Immature natural killer cell (primary cell): Measurements from ENCODE around the gene PPP2R2D. TPM values are rescaled to one million over a fixed set of nuclear protein-coding genes. Genes with fewer than 3 reads are reported as not detected.
"Not testable (repeated sequence)": the region's sequence is repeated elsewhere in the genome, so short reads cannot be mapped to it uniquely, and the experiment has no call there.

Source experiments
- DNase-seq, 3 donors: peaks; one replicate each; pipeline ENCODE4 v3.0.0; 2022; ENCODE audit warnings: mixed read lengths in 1 of 3
- H3K27ac Mint-ChIP-seq, 6 donors: one replicate each; pipeline ENCODE4 v1.8.0; 2020; ENCODE audit warnings: mixed read lengths in 6 of 6, mild to moderate bottlenecking in 5 of 6, inconsistent platforms in 4 of 6, moderate library complexity in 3 of 6
- H3K27me3 Mint-ChIP-seq, 3 donors: one replicate each; pipeline ENCODE4 v1.8.0; 2020 to 2021; ENCODE audit warnings: low read depth in 3 of 3, mild to moderate bottlenecking in 3 of 3, mixed read lengths in 3 of 3, moderate library complexity in 3 of 3, inconsistent platforms in 1 of 3
- H3K36me3 Mint-ChIP-seq, 3 donors: one replicate each; pipeline ENCODE4 v1.8.0; 2020; ENCODE audit warnings: mixed read lengths in 3 of 3, inconsistent platforms in 2 of 3, mild to moderate bottlenecking in 2 of 3
- H3K4me1 Mint-ChIP-seq, 2 donors: one replicate each; pipeline ENCODE4 v1.8.0; 2020; ENCODE audit warnings: inconsistent platforms in 2 of 2, mild to moderate bottlenecking in 2 of 2, mixed read lengths in 2 of 2, moderate library complexity in 1 of 2
- H3K4me3 Mint-ChIP-seq, 5 donors: one replicate each; pipeline ENCODE4 v1.8.0; 2020; ENCODE audit warnings: mild to moderate bottlenecking in 5 of 5, mixed read lengths in 5 of 5, inconsistent platforms in 3 of 5, moderate library complexity in 3 of 5
- H3K9me3 Mint-ChIP-seq, 6 donors: one replicate each; pipeline ENCODE4 v1.8.0; 2020; ENCODE audit warnings: mild to moderate bottlenecking in 6 of 6, mixed read lengths in 6 of 6, inconsistent platforms in 4 of 6, moderate library complexity in 3 of 6
- polyA plus RNA-seq, 3 donors: library from polyadenylated mRNA; unstranded; fragments of 300-500 nt; fragmentation: Illumina TruSeq; gene quantifications; one replicate each; pipeline ENCODE4 v1.2.3, GENCODE V29; 2021

The PPP2R2D gene
- polyA plus RNA-seq, 3 donors from 2014 or later = 24.7 to 33.4 (median 30.6) TPM

- Mint-ChIP-seq H3K27ac (no peak overlapping the region), H3K9me3 (no peaks in the 10 kb centered on the region), H3K36me3 (peaks cover 0 to 2% (median 0%) of the 10 kb centered on the region in 3 donors), H3K4me1 (no peaks in the 10 kb centered on the region), H3K4me3 (no peak overlapping the region), H3K27me3 (peaks cover 0 to 6% (median 6%) of the 10 kb centered on the region in 3 donors)
- DNase-seq = no peak
Measured at GRCh38 chr10:131872827-131873375, 27.9 kb upstream of the PPP2R2D start.

DNA sequence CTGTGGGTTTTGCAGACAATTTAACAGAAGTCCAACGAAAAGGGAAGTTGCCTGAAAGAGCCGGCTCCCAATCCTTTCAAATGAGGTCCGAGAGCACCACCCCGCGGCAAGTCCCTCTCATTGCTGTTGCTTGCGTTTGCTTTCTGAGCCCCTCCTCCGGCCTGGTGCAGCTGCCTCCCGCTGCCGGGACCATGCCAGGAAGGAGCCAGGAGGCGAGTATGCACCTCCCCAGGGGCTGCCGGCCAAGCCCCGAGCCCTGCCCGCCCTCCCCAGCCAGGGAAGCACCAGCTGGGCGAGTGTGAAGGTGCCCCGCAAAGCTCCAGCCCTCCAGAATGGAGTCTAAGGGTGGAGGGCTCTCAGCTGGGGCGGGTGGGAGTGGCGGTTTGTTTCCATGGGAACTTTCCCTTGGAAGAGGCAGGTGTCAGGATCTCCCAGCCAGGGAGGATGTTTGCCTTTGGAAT lies 25.8 kb upstream of the PPP2R2D start:
- Mint-ChIP-seq H3K9me3 (peaks cover 0 to 2% (median 0%) of the 10 kb centered on the region in 6 donors), H3K4me1 (no peaks in the 10 kb centered on the region), H3K4me3 (no peak overlapping the region), H3K36me3 (peaks cover 0 to 7% (median 4%) of the 10 kb centered on the region in 3 donors), H3K27ac (no peak overlapping the region), H3K27me3 (peaks cover 4 to 18% (median 14%) of the 10 kb centered on the region in 3 donors)
- no peak for DNase-seq

- no peak overlapping the region for H3K27ac Mint-ChIP-seq
- H3K4me3 Mint-ChIP-seq = no peak overlapping the region
- DNase-seq = no peak
- peaks cover 0 to 2% (median 0%) of the 10 kb centered on the region in 6 donors for H3K9me3 Mint-ChIP-seq
- H3K27me3 Mint-ChIP-seq = peaks cover 4 to 18% (median 14%) of the 10 kb centered on the region in 3 donors
- peaks cover 0 to 7% (median 4%) of the 10 kb centered on the region in 3 donors for H3K36me3 Mint-ChIP-seq
- no peaks in the 10 kb centered on the region for H3K4me1 Mint-ChIP-seq
Measured at GRCh38 chr10:131875501-131875900, 25.3 kb upstream of the PPP2R2D start.

DNA sequence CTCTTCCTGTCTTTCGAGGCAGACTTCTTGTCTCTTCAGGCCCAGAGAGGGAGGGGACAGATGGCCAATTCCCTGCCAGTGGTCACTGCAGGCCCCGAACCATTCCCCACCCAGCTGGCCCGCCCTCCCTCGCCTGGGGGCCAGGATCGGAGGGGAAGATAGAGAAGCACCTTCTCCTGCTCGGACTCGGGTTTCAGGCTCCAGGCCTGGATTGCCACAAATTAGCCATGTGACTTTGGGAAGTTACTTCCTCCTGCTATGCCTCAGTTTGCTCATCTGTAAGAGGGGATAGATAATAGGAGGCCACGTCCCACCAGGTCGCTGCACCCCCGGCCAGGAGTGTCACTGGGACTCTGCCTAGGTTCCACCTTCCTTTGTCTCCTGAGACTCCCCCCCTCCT lies 24.8 kb upstream of the PPP2R2D start:
- Mint-ChIP-seq H3K27me3 (peaks cover 4 to 18% (median 14%) of the 10 kb centered on the region in 3 donors), H3K4me3 (no peak overlapping the region), H3K9me3 (peaks cover 0 to 2% (median 0%) of the 10 kb centered on the region in 6 donors), H3K27ac (no peak overlapping the region), H3K4me1 (no peaks in the 10 kb centered on the region), H3K36me3 (peaks cover 0 to 7% (median 4%) of the 10 kb centered on the region in 3 donors)
- no peak for DNase-seq

- peaks cover 0 to 2% (median 0%) of the 10 kb centered on the region in 6 donors for H3K9me3 Mint-ChIP-seq
Measured at GRCh38 chr10:131876508-131876907, 24.3 kb upstream of the PPP2R2D start.

DNA sequence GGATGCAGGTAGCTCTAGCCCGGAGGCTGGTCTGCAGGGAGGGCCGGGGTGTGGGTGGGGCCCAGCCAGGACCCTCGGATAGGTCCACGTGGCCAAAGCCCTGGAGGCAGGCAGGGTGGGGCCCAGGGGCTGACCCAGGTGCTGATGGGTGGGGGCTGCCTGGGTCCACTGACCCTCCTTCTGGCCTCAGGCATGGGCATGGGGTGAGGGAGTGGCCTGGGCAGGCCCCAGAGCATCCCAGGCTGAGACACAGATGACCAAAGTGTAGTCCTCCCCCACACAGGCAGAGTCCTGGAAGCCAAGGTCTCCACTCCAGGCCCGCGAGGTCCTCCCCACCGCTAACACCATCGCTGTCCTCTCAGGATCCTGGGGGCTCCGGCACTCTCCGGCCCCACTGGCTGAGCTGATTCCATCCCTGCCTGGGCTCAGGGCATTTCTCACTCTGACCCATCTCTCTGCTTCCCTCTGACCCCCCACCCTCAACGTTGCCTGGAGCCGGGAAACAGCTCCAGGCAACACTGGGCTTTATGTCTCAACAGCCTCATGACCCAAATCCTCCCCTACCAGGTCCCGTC lies 20.7 kb upstream of the PPP2R2D start:
- Mint-ChIP-seq H3K4me3 (no peak overlapping the region), H3K4me1 (no peaks in the 10 kb centered on the region), H3K9me3 (peaks cover 0 to 2% (median 0%) of the 10 kb centered on the region in 6 donors), H3K27me3 (peaks cover 9 to 17% (median 12%) of the 10 kb centered on the region in 3 donors), H3K36me3 (peaks cover 0 to 7% (median 4%) of the 10 kb centered on the region in 3 donors), H3K27ac (no peak overlapping the region)
- DNase-seq = no peak

More at GRCh38 chr10:131876508-131876907, 24.3 kb upstream of the PPP2R2D start:
- Mint-ChIP-seq H3K36me3 (peaks cover 0 to 7% (median 4%) of the 10 kb centered on the region in 3 donors), H3K4me1 (no peaks in the 10 kb centered on the region), H3K27ac (no peak overlapping the region), H3K27me3 (peaks cover 4 to 18% (median 14%) of the 10 kb centered on the region in 3 donors), H3K4me3 (no peak overlapping the region)
- DNase-seq = no peak

DNA sequence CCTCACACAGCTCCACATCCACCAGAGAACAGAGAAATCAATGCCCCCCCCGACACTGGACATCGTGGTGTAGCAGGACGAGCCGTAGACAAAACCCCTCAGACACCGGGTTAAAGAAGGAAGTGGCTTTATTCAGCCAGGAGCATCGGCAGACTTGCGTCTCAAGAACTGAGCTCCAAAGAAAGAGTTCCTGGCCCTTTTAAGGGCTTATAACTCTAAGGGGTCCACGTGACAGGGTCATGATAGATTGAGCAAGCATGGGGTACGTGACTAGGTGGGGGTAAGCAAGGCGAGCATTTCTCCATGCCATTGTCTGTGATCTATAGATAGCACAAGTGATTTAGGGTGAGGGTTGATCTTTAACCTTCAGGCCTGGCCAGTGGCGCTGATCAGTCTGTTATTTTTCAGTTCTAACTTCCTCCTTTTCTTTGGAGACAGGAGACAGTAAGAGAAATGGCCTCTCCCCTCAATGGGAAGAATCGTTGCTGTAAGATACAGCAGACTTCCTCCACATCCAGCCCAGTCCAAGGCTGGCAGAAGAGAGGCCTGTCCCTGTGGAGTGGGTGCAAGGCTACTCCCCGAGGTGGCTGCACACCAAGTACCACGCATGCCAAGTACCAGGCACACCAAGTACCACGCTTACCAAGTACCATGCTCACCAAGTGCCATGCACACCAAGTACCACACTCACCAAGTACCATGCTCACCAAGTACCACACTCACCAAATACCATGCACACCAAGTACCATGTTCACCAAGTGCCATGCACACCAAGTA lies 19.5 kb upstream of the PPP2R2D start:
- Mint-ChIP-seq H3K27me3 (peaks cover 9 to 17% (median 12%) of the 10 kb centered on the region in 3 donors), H3K4me1 (peaks cover 3 to 5% of the 10 kb centered on the region in 2 donors), H3K27ac (no peak overlapping the region), H3K36me3 (peaks cover 0 to 7% (median 4%) of the 10 kb centered on the region in 3 donors), H3K4me3 (no peak overlapping the region), H3K9me3 (peaks cover 0 to 2% (median 0%) of the 10 kb centered on the region in 6 donors)
- no peak for DNase-seq

- H3K27ac Mint-ChIP-seq = no peak overlapping the region
- H3K27me3 Mint-ChIP-seq = peaks cover 8 to 17% (median 9%) of the 10 kb centered on the region in 3 donors
- H3K9me3 Mint-ChIP-seq = peaks cover 0 to 2% (median 0%) of the 10 kb centered on the region in 6 donors
- peaks cover 3 to 5% of the 10 kb centered on the region in 2 donors for H3K4me1 Mint-ChIP-seq
- H3K36me3 Mint-ChIP-seq = peaks cover 0 to 7% (median 4%) of the 10 kb centered on the region in 3 donors
- no peak overlapping the region for H3K4me3 Mint-ChIP-seq
- no peak for DNase-seq
Measured at GRCh38 chr10:131882151-131882550, 18.7 kb upstream of the PPP2R2D start.

DNA sequence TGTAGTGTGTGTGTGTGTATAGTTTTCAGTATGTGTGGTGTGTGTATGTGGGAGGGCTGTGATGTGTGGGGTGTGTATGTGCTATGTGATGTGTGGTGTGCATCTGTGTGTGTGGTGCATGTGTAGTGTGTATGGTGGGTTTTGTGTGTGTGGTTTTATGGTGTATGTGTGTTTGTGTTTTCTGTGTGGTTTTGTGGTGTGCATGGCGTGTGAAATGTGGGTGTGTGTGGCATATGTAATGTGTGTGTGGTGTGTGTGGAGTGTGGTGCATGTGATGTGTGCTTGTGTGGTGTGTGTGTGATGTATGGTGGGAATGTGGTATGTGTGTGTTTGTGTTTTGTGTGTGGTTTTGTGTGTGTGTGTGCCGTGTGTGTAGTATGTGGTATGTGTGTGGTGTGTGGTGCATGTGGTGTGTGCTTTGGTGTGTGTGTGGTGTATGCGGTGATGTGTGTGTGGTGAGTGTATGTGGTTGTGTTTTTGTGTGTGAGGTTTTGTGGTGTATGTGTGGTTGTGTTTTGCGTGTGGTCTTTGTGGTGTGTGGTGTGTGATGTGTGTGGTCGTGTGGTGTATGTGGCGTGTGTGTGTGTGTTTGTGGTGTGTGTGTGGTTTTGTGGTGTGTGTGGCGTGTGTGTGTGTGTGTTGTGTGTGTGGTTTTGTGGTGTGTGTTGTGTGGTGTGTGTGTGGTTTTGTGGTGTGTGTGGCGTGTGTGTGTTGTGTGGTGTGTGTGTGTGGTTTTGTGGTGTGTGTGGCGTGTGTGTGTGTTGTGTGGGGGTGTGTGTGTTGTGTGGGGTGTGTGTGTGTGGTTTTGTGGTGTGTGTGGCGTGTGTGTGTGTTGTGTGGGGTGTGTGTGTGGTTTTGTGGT lies 18.0 kb upstream of the PPP2R2D start:
- Mint-ChIP-seq H3K4me3 (no peak overlapping the region), H3K27ac (no peak overlapping the region), H3K4me1 (peaks cover 3 to 5% of the 10 kb centered on the region in 2 donors), H3K36me3 (peaks cover 0 to 7% (median 3%) of the 10 kb centered on the region in 3 donors), H3K9me3 (peaks cover 0 to 2% (median 0%) of the 10 kb centered on the region in 6 donors), H3K27me3 (peaks cover 9 to 16% (median 11%) of the 10 kb centered on the region in 3 donors)
- no peak for DNase-seq

DNA sequence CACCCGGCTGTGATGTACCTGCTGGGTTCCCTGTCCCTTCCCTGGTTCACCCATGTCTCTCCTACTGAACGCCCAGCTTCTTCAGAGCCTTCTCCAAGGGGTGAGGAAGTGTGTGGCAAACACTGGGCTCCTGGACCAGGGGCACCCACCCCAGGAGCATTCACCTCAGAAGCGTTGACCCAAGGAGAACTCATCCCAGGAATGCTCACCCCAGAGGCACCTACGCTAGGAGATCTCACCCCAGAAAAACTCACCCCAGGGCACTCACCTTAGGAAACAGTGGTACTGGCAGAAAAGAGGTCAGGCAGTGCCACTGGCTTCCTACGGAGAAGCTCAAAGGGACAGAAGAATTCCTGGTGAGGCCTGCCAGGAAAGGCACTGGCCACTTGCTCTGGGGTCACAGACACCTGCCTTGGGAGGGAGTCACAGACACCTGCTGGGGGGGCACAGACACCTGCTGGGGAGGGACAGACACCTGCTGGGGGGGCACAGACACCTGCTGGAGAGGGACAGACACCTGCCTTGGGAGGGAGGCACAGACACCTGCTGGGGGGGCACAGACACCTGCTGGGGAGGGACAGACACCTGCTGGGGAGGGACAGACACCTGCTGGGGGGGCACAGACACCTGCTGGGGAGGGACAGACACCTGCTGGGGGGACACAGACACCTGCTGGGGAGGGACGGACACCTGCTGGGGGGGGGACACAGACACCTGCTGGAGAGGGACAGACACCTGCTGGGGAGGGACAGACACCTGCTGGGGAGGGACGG lies 17.0 kb upstream of the PPP2R2D start:
- DNase-seq, H3K4me3 Mint-ChIP-seq, H3K4me1 Mint-ChIP-seq, H3K36me3 Mint-ChIP-seq, H3K9me3 Mint-ChIP-seq: not testable (repeated sequence)
- H3K27ac Mint-ChIP-seq = peak overlapping the region in 1 of 6 donors; percentile 12
- H3K27me3 Mint-ChIP-seq = peaks cover 6 to 12% (median 7%) of the 10 kb centered on the region in 3 donors

GRCh38 chr10:131885391-131886165 lies 15.2 kb upstream of the PPP2R2D start:
- H3K9me3 Mint-ChIP-seq = no peaks in the 10 kb centered on the region
- peaks cover 3 to 5% of the 10 kb centered on the region in 2 donors for H3K4me1 Mint-ChIP-seq
- peak overlapping the region in 1 of 5 donors; percentile 61 for H3K4me3 Mint-ChIP-seq
- peak; percentile 74 to 80 (median 79) for DNase-seq
- no peak overlapping the region for H3K27ac Mint-ChIP-seq
- H3K36me3 Mint-ChIP-seq = no peaks in the 10 kb centered on the region
- peaks cover 3 to 5% (median 3%) of the 10 kb centered on the region in 3 donors for H3K27me3 Mint-ChIP-seq

- H3K27ac Mint-ChIP-seq = no peak overlapping the region
- no peak overlapping the region for H3K4me3 Mint-ChIP-seq
- no peaks in the 10 kb centered on the region for H3K9me3 Mint-ChIP-seq
- H3K4me1 Mint-ChIP-seq = peaks cover 3 to 5% of the 10 kb centered on the region in 2 donors
- no peaks in the 10 kb centered on the region for H3K36me3 Mint-ChIP-seq
- H3K27me3 Mint-ChIP-seq = peaks cover 3 to 5% (median 3%) of the 10 kb centered on the region in 3 donors
- no peak for DNase-seq
Measured at GRCh38 chr10:131886237-131886636, 14.6 kb upstream of the PPP2R2D start.
